Amniotic stem cell (primary cell): ENCODE data around the gene TUBA4A.
A peak's percentile ranks its signal among the peaks of the same experiment; 100 is the strongest.
"Not testable (repeated sequence)": the region's sequence is repeated elsewhere in the genome, so short reads cannot be mapped to it uniquely, and the experiment has no call there.

Source experiments
- DNase-seq: peaks from one replicate; lab custom pipeline; 2025; lab: John Stamatoyannopoulos, UW

TUBA4A gene

GRCh38 chr2:219253753-219254589, at the start of gene TUBA4A:
Gene TUBA4A, minus strand, starts transcription at chr2:219253918. Its CDS starts 60 bp downstream, at chr2:219253858.
- peak; percentile 9 for DNase-seq

- DNase-seq: no peak
Measured at GRCh38 chr2:219302412-219302968, 48.8 kb upstream of the TUBA4A start.

GRCh38 chr2:219300022-219300421, 46.3 kb upstream of the TUBA4A start:
- DNase-seq: no peak

GRCh38 chr2:219299372-219299760, 45.6 kb upstream of the TUBA4A start:
- DNase-seq: no peak

GRCh38 chr2:219298759-219299371, 45.1 kb upstream of the TUBA4A start:
- peak; percentile 35 for DNase-seq

- no peak for DNase-seq
Measured at GRCh38 chr2:219297766-219298456, 44.2 kb upstream of the TUBA4A start.

GRCh38 chr2:219296631-219297391, 43.1 kb upstream of the TUBA4A start:
- DNase-seq: no peak

- no peak for DNase-seq
Measured at GRCh38 chr2:219296142-219296541, 42.4 kb upstream of the TUBA4A start.

- peak; percentile 36 for DNase-seq
Measured at GRCh38 chr2:219294356-219295351, 40.9 kb upstream of the TUBA4A start.

GRCh38 chr2:219293736-219294231, 40.1 kb upstream of the TUBA4A start:
- no peak for DNase-seq

- DNase-seq: no peak
Measured at GRCh38 chr2:219292616-219293015, 38.9 kb upstream of the TUBA4A start.

GRCh38 chr2:219291910-219292490, 38.3 kb upstream of the TUBA4A start:
- no peak for DNase-seq

- no peak for DNase-seq
Measured at GRCh38 chr2:219291394-219291793, 37.7 kb upstream of the TUBA4A start.

GRCh38 chr2:219290381-219291171, 36.9 kb upstream of the TUBA4A start:
- DNase-seq: no peak

GRCh38 chr2:219289537-219290361, 36.0 kb upstream of the TUBA4A start:
- DNase-seq: peak; percentile 55

- DNase-seq: no peak
Measured at GRCh38 chr2:219289195-219289536, 35.4 kb upstream of the TUBA4A start.

- no peak for DNase-seq
Measured at GRCh38 chr2:219287580-219288265, 34.0 kb upstream of the TUBA4A start.

GRCh38 chr2:219287116-219287440, 33.4 kb upstream of the TUBA4A start:
- DNase-seq: not testable (repeated sequence)
